ENCODE data around the gene ZZZ3. TPM values are rescaled to one million over a fixed set of nuclear protein-coding genes. Genes with fewer than 3 reads are reported as not detected.
"Not testable (repeated sequence)": the region's sequence is repeated elsewhere in the genome, so short reads cannot be mapped to it uniquely, and the experiment has no call there.

Gene ZZZ3
- total and polyA plus RNA-seq, 2 of the 13 experiments (the other 11 are each of a cell fraction or from before 2014, with no cell fraction given) = 18.1 to 50.2 TPM

DNA sequence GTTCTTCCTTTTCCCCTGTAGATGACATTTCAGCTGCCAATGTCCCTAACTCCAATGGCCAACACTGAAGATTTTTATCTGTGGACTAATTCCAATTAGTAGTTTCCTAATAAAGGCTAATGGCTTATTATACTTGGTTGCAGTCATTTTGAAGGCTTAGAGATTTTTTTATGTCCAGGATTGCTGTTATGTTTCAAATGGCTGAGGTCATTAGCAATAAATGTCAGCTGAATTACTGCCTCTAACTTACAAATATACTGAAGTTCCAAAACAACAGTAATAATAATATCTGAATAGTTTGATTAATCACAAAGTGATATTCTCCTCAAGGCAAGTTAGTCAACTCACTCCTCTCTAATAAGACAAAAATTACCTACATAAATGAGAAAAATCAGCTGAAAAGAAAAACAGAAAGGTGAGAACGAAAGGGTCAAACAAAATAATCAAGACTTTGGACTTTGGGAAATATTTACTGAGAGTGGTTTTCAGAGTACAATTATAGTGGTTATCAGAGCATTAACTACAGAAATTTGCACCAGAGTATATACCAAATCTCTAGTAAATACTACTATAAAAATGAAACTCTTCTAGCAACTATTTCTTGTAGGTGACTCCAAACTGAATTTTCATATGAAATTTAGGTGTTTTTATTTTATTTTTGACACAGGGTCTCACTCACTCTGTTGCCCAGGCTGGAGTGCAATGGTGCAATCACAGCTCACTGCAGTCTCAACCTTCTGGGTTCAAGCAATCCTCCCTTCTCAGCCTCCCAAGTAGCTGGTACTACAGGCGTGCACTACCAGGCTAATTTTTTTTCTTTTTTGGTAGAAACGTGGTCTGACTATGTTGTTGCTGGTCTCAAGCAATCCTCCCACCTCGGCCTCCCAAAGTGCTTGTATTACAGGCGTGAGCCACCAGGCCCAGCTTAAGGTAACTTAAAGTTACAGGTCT lies 3.5 kb downstream of the ZZZ3 start (continued):
- TF ChIP-seq, protein P1, sequence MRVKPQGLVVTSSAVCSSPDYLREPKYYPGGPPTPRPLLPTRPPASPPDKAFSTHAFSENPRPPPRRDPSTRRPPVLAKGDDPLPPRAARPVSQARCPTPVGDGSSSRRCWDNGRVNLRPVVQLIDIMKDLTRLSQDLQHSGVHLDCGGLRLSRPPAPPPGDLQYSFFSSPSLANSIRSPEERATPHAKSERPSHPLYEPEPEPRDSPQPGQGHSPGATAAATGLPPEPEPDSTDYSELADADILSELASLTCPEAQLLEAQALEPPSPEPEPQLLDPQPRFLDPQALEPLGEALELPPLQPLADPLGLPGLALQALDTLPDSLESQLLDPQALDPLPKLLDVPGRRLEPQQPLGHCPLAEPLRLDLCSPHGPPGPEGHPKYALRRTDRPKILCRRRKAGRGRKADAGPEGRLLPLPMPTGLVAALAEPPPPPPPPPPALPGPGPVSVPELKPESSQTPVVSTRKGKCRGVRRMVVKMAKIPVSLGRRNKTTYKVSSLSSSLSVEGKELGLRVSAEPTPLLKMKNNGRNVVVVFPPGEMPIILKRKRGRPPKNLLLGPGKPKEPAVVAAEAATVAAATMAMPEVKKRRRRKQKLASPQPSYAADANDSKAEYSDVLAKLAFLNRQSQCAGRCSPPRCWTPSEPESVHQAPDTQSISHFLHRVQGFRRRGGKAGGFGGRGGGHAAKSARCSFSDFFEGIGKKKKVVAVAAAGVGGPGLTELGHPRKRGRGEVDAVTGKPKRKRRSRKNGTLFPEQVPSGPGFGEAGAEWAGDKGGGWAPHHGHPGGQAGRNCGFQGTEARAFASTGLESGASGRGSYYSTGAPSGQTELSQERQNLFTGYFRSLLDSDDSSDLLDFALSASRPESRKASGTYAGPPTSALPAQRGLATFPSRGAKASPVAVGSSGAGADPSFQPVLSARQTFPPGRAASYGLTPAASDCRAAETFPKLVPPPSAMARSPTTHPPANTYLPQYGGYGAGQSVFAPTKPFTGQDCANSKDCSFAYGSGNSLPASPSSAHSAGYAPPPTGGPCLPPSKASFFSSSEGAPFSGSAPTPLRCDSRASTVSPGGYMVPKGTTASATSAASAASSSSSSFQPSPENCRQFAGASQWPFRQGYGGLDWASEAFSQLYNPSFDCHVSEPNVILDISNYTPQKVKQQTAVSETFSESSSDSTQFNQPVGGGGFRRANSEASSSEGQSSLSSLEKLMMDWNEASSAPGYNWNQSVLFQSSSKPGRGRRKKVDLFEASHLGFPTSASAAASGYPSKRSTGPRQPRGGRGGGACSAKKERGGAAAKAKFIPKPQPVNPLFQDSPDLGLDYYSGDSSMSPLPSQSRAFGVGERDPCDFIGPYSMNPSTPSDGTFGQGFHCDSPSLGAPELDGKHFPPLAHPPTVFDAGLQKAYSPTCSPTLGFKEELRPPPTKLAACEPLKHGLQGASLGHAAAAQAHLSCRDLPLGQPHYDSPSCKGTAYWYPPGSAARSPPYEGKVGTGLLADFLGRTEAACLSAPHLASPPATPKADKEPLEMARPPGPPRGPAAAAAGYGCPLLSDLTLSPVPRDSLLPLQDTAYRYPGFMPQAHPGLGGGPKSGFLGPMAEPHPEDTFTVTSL (CRISPR knock-in tag; IDR thresholded peaks at IDR 0.05; ENCODE audit: borderline replicate concordance) = peak; percentile 35; the same call in 1 of the 2 replicates
- TF ChIP-seq CBX5 (CRISPR knock-in tag; IDR thresholded peaks at IDR 0.05; ENCODE audit: borderline replicate concordance) (no peak), HDAC2 (CRISPR knock-in tag; IDR thresholded peaks at IDR 0.05) (0 out of 2 replicates have a peak, but pooled peaks have one; percentile 12), ZMYM3 (CRISPR knock-in tag; IDR thresholded peaks at IDR 0.05) (peak; percentile 97), PRPF4 (IDR thresholded peaks at IDR 0.05; ENCODE audit: low read depth, low read length, poor library complexity, severe bottlenecking) (no peak), HES4 (CRISPR knock-in tag; IDR thresholded peaks at IDR 0.05; ENCODE audit: borderline replicate concordance) (no peak), RBFOX2 (IDR thresholded peaks at IDR 0.05; ENCODE audit: low read depth, low read length) (no peak), ZNF3 (CRISPR knock-in tag; IDR thresholded peaks at IDR 0.05) (0 out of 2 replicates have a peak, but pooled peaks have one; percentile 60), ZNF337 (CRISPR knock-in tag; IDR thresholded peaks at IDR 0.05; ENCODE audit: borderline replicate concordance, low read depth) (no peak)

DNA sequence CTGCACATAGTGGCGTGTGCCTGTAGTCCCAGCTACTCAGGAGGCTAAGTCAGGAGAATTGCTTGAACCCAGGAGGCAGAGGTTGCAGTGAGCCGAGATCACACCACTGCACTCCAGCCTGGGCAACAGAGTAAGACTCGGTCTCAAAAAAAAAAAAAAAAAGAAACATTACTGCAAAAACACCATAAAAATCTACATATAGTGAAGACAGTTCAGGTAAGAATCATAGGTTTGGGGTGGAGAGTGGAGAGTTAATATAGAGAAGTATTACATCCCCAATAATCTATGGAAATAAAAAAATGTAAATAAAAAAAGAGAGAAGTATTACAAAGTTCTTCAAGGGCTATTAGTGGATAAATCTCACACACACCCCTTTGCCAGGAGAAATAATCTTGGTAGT lies 7.7 kb downstream of the ZZZ3 start:
- Histone ChIP-seq H3K79me2 (ENCODE audit: insufficient read depth, low read length) (peaks cover 100% of the 10 kb centered on the region), H4K20me1 (ENCODE audit: insufficient read depth, low read length) (peaks cover 30% of the 10 kb centered on the region), H3K4me1 (ENCODE audit: insufficient read depth, low read length) (peaks cover 62% of the 10 kb centered on the region)
- BruUV-seq (replicated peaks); H3K9ac ChIP-seq (ENCODE audit: insufficient read depth, low read depth, low read length); H2AFZ ChIP-seq (ENCODE audit: low read length); in situ Hi-C loops (cut with HindIII; ENCODE audit: extremely low pct_ligation_motif_present, low pct_unique_long_range_greater_than_20kb); H3K4me3 ChIP-seq (replicated peaks in 1 of 3; ENCODE audit: insufficient read depth in 1 of 3, low read depth in 2 of 3, low read length in 3 of 3); intact Hi-C loops (cut with micrococcal nuclease; ENCODE audit: unreplicated experiment); CTCF ChIA-PET (ENCODE audit: low intra/inter-chr PET ratio, low total read pairs); H3K9me3 ChIP-seq (ENCODE audit: low read length); DNase-seq (ENCODE audit: low spot score); H3K4me2 ChIP-seq (ENCODE audit: low read depth, low read length); H3K27ac ChIP-seq (ENCODE audit: extremely low read length, insufficient read depth, low read length); FAIRE-seq; ATAC-seq; POLR2A ChIA-PET; H3K27me3 ChIP-seq (ENCODE audit: control insufficient read depth in 1 of 2, insufficient read depth in 2 of 2, low read length in 2 of 2); H3K36me3 ChIP-seq (replicated peaks in 1 of 2; ENCODE audit: control insufficient read depth in 1 of 2, insufficient read depth in 2 of 2, low read length in 2 of 2): not testable (repeated sequence)
- 95% methylated on average over 3 of the region's 3 CpGs for WGBS (ENCODE audit: low lambda C conversion rate)

Measured in HepG2 (cell line).